Left ventricle myocardium inferior (tissue), 1 donor: Measurements from ENCODE around the gene CAAP1. TPM values are rescaled to one million over a fixed set of nuclear protein-coding genes. Genes with fewer than 3 reads are reported as not detected.
"Not testable (repeated sequence)": the region's sequence is repeated elsewhere in the genome, so short reads cannot be mapped to it uniquely, and the experiment has no call there.

Source experiments
- DNase-seq: peaks from one replicate; pipeline ENCODE4 v3.0.0-alpha.2; 2020
- H3K27ac ChIP-seq: fragments of 200-600 bp; replicated peaks from 2 replicates; pipeline ENCODE4 v1.8.0; 2021
- H3K27me3 ChIP-seq: fragments of 200-600 bp; 2 replicates; pipeline ENCODE4 v1.8.0; 2021; ENCODE audit warnings: low read depth
- H3K36me3 ChIP-seq: fragments of 200-600 bp; 2 replicates; pipeline ENCODE4 v1.8.0; 2021
- H3K4me1 ChIP-seq: fragments of 200-600 bp; 2 replicates; pipeline ENCODE4 v1.8.0; 2021
- H3K4me3 ChIP-seq: fragments of 200-600 bp; 2 replicates; pipeline ENCODE4 v1.8.0; 2021; ENCODE audit warnings: mild to moderate bottlenecking, moderate library complexity
- H3K9me3 ChIP-seq: fragments of 200-600 bp; replicated peaks from 2 replicates; pipeline ENCODE4 v1.8.0; 2021
- CTCF ChIP-seq: fragments of 200-600 bp; IDR thresholded peaks from 2 replicates; pipeline ENCODE4 v1.8.0; 2021; ENCODE audit warnings: antibody characterized with exemption, mild to moderate bottlenecking, borderline replicate concordance
- intact Hi-C: fragments of 100-400 bp; cut with micrococcal nuclease; formaldehyde crosslinking; loops from one replicate; pipeline ENCODE4 v1.11.0; 2022
- total RNA-seq: library from RNA; stranded (reverse); fragmentation: NEBNext Ultra II Directional; extraction: Animal tissue kit (Norgen Biotek cat#: 25700); gene quantifications from one replicate; pipeline ENCODE4 v1.2.1, GENCODE V29; 2021
- donor health status: DM: no; HTN: yes; CAD: no; lungs with severe emphysema.

Gene CAAP1
- total RNA-seq, 1 donor from 2014 or later: 7.9 TPM

DNA sequence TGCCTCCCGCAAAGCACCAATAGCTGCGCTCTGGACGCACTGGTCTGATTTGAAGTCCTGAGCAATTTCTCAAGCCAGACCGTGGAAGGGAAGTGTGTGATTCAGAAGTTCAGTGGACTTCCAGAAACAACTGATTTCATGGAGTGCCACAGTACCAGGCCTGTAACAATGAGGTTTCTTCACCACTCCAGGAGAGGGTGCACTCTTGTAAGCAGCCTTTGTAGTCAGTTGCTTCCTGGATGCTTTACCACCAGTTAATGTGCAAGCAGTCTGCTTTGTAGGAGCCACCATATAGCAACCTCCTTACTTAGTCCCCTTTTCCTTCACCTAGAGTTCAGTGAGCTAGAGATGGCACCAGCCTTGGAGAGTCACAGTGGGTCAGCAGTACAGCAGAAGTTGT, 12.3 kb downstream of the CAAP1 start:
- no peak overlapping the region for H3K4me3 ChIP-seq
- DNase-seq: no peak
- TF ChIP-seq CTCF: no peak
- intact Hi-C loops: no loop called here
- H3K27ac ChIP-seq: no peak overlapping the region
- no peaks in the 10 kb centered on the region for H3K27me3 ChIP-seq
- H3K36me3 ChIP-seq: peaks cover 80% of the 10 kb centered on the region
- peaks cover 16% of the 10 kb centered on the region for H3K9me3 ChIP-seq
- H3K4me1 ChIP-seq: no peaks in the 10 kb centered on the region

- H3K27me3 ChIP-seq, H3K9me3 ChIP-seq, intact Hi-C loops, H3K27ac ChIP-seq, DNase-seq, H3K4me3 ChIP-seq, H3K4me1 ChIP-seq: not testable (repeated sequence)
- peaks cover 46% of the 10 kb centered on the region for H3K36me3 ChIP-seq
Observed at GRCh38 chr9:26875155-26875554, 17.4 kb downstream of the CAAP1 start.

- no peak for TF ChIP-seq CTCF
- Histone ChIP-seq H3K27ac (no peak overlapping the region), H3K27me3 (no peaks in the 10 kb centered on the region), H3K4me1 (no peaks in the 10 kb centered on the region), H3K4me3 (no peak overlapping the region), H3K36me3 (peaks cover 22% of the 10 kb centered on the region), H3K9me3 (no peaks in the 10 kb centered on the region)
- DNase-seq: no peak
- intact Hi-C loops: no loop called here
Observed at GRCh38 chr9:26870292-26870691, 22.3 kb downstream of the CAAP1 start.

DNA sequence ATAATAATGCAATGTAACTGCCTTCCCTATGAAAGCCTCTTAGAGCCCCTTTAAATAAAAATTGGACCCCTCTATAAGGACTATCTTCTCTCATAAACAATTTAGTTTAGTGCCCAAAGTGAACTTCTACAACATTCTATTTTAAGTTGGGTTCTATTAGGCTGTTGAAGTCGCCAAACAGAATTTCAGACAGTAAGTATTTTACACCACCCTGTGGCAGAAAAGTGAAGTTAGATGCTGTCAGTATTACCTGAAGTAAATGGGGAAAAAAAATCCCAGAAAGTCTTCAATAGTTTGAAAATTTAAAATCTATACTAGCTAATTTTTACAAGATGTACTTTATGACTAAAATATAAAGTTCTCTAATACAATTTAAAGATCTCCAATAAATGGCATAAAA, 29.5 kb downstream of the CAAP1 start:
- no peaks in the 10 kb centered on the region for H3K9me3 ChIP-seq
- H3K36me3 ChIP-seq: peaks cover 36% of the 10 kb centered on the region
- no peaks in the 10 kb centered on the region for H3K27me3 ChIP-seq
- no peak overlapping the region for H3K27ac ChIP-seq
- no peak for DNase-seq
- no peak overlapping the region for H3K4me3 ChIP-seq
- intact Hi-C loops: no loop called here
- peak; percentile 34 for TF ChIP-seq CTCF
- no peaks in the 10 kb centered on the region for H3K4me1 ChIP-seq

GRCh38 chr9:26856413-26857032, 36.1 kb downstream of the CAAP1 start:
- TF ChIP-seq CTCF: peak; percentile 26
- H3K36me3 ChIP-seq: peaks cover 71% of the 10 kb centered on the region
- H3K4me1 ChIP-seq: peaks cover 2% of the 10 kb centered on the region
- H3K27me3 ChIP-seq: no peaks in the 10 kb centered on the region
- no peak overlapping the region for H3K4me3 ChIP-seq
- no peak for DNase-seq
- no peak overlapping the region for H3K27ac ChIP-seq
- H3K9me3 ChIP-seq: no peaks in the 10 kb centered on the region
- intact Hi-C loops: no loop called here

DNA sequence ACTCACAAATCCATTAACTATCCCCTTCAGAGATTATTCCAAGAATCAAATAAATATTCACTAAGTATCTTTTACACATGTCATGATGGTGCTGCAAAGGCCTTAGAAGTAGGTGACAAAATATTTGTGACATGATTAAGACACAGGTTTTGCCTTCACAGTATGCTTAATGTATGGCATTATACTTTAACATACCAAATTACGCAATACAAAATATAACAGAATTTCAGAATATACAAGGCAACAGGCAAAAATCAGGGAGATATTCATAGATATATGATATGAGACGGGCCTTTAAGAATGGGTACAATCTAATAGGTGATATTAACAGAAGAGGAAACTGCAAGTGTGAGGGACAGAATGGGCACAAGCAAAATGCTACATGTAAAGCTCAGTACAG, 41.6 kb downstream of the CAAP1 start:
- no peak for DNase-seq
- Histone ChIP-seq H3K4me3 (no peak overlapping the region), H3K9me3 (no peaks in the 10 kb centered on the region), H3K36me3 (peaks cover 48% of the 10 kb centered on the region), H3K27me3 (no peaks in the 10 kb centered on the region), H3K4me1 (peaks cover 6% of the 10 kb centered on the region), H3K27ac (no peak overlapping the region)
- intact Hi-C loops: no loop called here
- no peak for TF ChIP-seq CTCF
